SK-N-SH (cell line): ENCODE results near the gene HAUS7. TPM values are rescaled to one million over a fixed set of nuclear protein-coding genes. Genes with fewer than 3 reads are reported as not detected.

Source experiments
- CTCF ChIA-PET: fragments of 300-600, 350-600 bp; formaldehyde crosslinking; extraction: SDS; loops from one replicate; lab custom pipeline; 2021; lab: Yijun Ruan, JAX
- POLR2A ChIA-PET: fragments of 350-600 bp; sonication (Branson Sonifier 250); formaldehyde crosslinking; extraction: SDS; loops from one replicate; lab custom pipeline; 2020; ENCODE audit warnings: antibody characterized with exemption, inconsistent platforms; lab: Yijun Ruan, JAX
- DNase-seq: peaks from one replicate; pipeline ENCODE4 v3.0.0; 2012
- H2AFZ ChIP-seq: fragments of 200-600 bp; sonication (generic); 2 replicates; pipeline ENCODE4 v1.8.1; 2016; ENCODE audit warnings: antibody characterized with exemption, mild to moderate bottlenecking, low read depth
- H3F3A ChIP-seq: fragments of 200-600 bp; sonication (generic); replicated peaks from 2 replicates; pipeline ENCODE3; 2016; ENCODE audit warnings: antibody characterized with exemption, mild to moderate bottlenecking; ENCODE audit not compliant: insufficient read depth
- H3K27ac ChIP-seq, 2 experiments: fragments of 200-500 bp in 1 of 2; fragments of 200-600 bp in 1 of 2; sonication (Bioruptor generic) in 1 of 2; sonication (generic), shearing (Covaris generic) in 1 of 2; 2 replicates each; pipeline versions ENCODE4 v1.5.1 to v1.6.1; 2014 to 2016; ENCODE audit warnings: low read depth in 2 of 2, inconsistent platforms in 1 of 2, low read length in 1 of 2, mild to moderate bottlenecking in 1 of 2, mixed read lengths in 1 of 2
- H3K27me3 ChIP-seq: fragments of 200-600 bp; sonication (generic), shearing (Covaris generic); 2 replicates; pipeline ENCODE4 v1.6.1; 2016; ENCODE audit warnings: mixed run types; ENCODE audit not compliant: insufficient read depth
- H3K36me3 ChIP-seq, 2 experiments: fragments of 200-500 bp in 1 of 2; fragments of 200-600 bp in 1 of 2; sonication (Bioruptor generic) in 1 of 2; sonication (generic) in 1 of 2; replicated peaks in 1 of 2; 2 replicates each; pipeline versions ENCODE3 to v1.5.1; 2014 to 2016; ENCODE audit warnings: low read length in 1 of 2, mild to moderate bottlenecking in 1 of 2; ENCODE audit not compliant: insufficient read depth in 2 of 2, control insufficient read depth in 1 of 2
- H3K4me1 ChIP-seq, 2 experiments: fragments of 200-500 bp in 1 of 2; fragments of 200-600 bp in 1 of 2; sonication (Bioruptor generic) in 1 of 2; sonication (generic), shearing (Covaris generic) in 1 of 2; 2 replicates each; pipeline versions ENCODE4 v1.5.1 to v1.6.1; 2014 to 2016; ENCODE audit warnings: low read depth in 1 of 2, low read length in 1 of 2, mixed run types in 1 of 2; ENCODE audit not compliant: insufficient read depth in 2 of 2, control insufficient read depth in 1 of 2
- H3K4me2 ChIP-seq: fragments of 200-600 bp; sonication (generic), shearing (Covaris generic); 2 replicates; pipeline ENCODE4 v1.6.1; 2017; ENCODE audit warnings: mixed run types
- H3K4me3 ChIP-seq, 2 experiments: fragments of 200-500 bp in 1 of 2; fragments of 200-600 bp in 1 of 2; sonication (Bioruptor generic) in 1 of 2; sonication (generic), shearing (Covaris generic) in 1 of 2; 2 replicates each; pipeline versions ENCODE4 v1.5.1 to v1.8.1; 2014 to 2016; ENCODE audit warnings: low read depth in 2 of 2, inconsistent platforms in 1 of 2, low read length in 1 of 2, mild to moderate bottlenecking in 1 of 2, mixed read lengths in 1 of 2, moderate library complexity in 1 of 2
- H3K79me2 ChIP-seq: fragments of 200-600 bp; sonication (generic); 2 replicates; pipeline ENCODE4 v1.8.1; 2017; ENCODE audit warnings: mild to moderate bottlenecking; ENCODE audit not compliant: insufficient read depth
- H3K9ac ChIP-seq: fragments of 200-600 bp; sonication (generic); 2 replicates; pipeline ENCODE4 v1.6.1; 2017; ENCODE audit warnings: mixed run types
- H3K9me2 ChIP-seq: fragments of 200-600 bp; sonication (generic); 2 replicates; pipeline ENCODE4 v1.6.1; 2017; ENCODE audit warnings: mixed run types
- H3K9me3 ChIP-seq: fragments of 200-600 bp; sonication (generic); 2 replicates; pipeline ENCODE4 v1.6.1; 2017; ENCODE audit warnings: mixed run types, mild to moderate bottlenecking, moderate library complexity
- H4K20me1 ChIP-seq: fragments of 200-600 bp; sonication (generic); 2 replicates; pipeline ENCODE4 v1.6.1; 2017; ENCODE audit warnings: mild to moderate bottlenecking, mixed run types; ENCODE audit not compliant: insufficient read depth
- ELF1 ChIP-seq: IDR thresholded peaks from 2 replicates; pipeline ENCODE4 v1.4.0; 2012
- FOXM1 ChIP-seq: IDR thresholded peaks from 2 replicates; pipeline ENCODE4 v1.4.0; 2012; ENCODE audit warnings: low read depth, mild to moderate bottlenecking
- JUND ChIP-seq: IDR thresholded peaks from 2 replicates; pipeline ENCODE4 v1.4.0; 2012
- MAX ChIP-seq: IDR thresholded peaks from 2 replicates; pipeline ENCODE4 v1.4.0; 2012; ENCODE audit warnings: low read depth
- MEF2A ChIP-seq: IDR thresholded peaks from 2 replicates; pipeline ENCODE4 v1.4.0; 2012; ENCODE audit warnings: low read depth, borderline replicate concordance
- MXI1 ChIP-seq: IDR thresholded peaks from 2 replicates; pipeline ENCODE4 v1.6.1; 2012; ENCODE audit warnings: mild to moderate bottlenecking, low read depth, low read length, improper control_type of control experiment
- NRF1 ChIP-seq: IDR thresholded peaks from 2 replicates; pipeline ENCODE4 v1.6.1; 2012; ENCODE audit warnings: low read depth, mild to moderate bottlenecking, low read length
- POLR2AphosphoS5 ChIP-seq: IDR thresholded peaks from 2 replicates; pipeline ENCODE4 v1.6.1; 2012; ENCODE audit warnings: low read depth, low read length
- REST ChIP-seq: IDR thresholded peaks from 2 replicates; pipeline ENCODE4 v1.6.1; 2012; ENCODE audit warnings: mild to moderate bottlenecking, low read depth, low read length, moderate library complexity
- RXRA ChIP-seq: IDR thresholded peaks from 2 replicates; pipeline ENCODE4 v1.4.0; 2012; ENCODE audit warnings: low read depth, mild to moderate bottlenecking, borderline replicate concordance
- SIN3A ChIP-seq: IDR thresholded peaks from 2 replicates; pipeline ENCODE4 v1.6.1; 2012; ENCODE audit warnings: low read depth, mild to moderate bottlenecking, low read length, moderate library complexity, borderline replicate concordance
- SMC3 ChIP-seq: IDR thresholded peaks from 2 replicates; pipeline ENCODE4 v1.6.1; 2012; ENCODE audit warnings: low read depth, low read length, improper control_type of control experiment
- TCF12 ChIP-seq: IDR thresholded peaks from 2 replicates; pipeline ENCODE4 v1.4.0; 2012
- TEAD4 ChIP-seq: IDR thresholded peaks from 2 replicates; pipeline ENCODE4 v1.4.0; 2012; ENCODE audit warnings: mild to moderate bottlenecking, borderline replicate concordance; ENCODE audit not compliant: insufficient read depth
- USF2 ChIP-seq: fragments of 150-350 bp; IDR thresholded peaks from 2 replicates; pipeline ENCODE4 v1.6.1; 2017; ENCODE audit warnings: antibody characterized with exemption, low read length, low read depth, borderline replicate concordance
- ZBTB33 ChIP-seq: IDR thresholded peaks from 2 replicates; pipeline ENCODE4 v1.4.0; 2012; ENCODE audit warnings: low read depth, borderline replicate concordance
- WGBS: methylation state at CpG from one replicate; pipeline ENCODE4 v1.1.6; 2017; ENCODE audit warnings: low lambda C conversion rate; 5-methylcytosine and 5-hydroxymethylcytosine counted together
- polyA plus RNA-seq, 3 experiments: library from polyadenylated mRNA; depleted of rRNA; stranded (reverse); fragments of >200 nt; gene quantifications; 2 replicates each; pipeline ENCODE4 v1.2.3, GENCODE V29; 2012

HAUS7 gene
- polyA plus RNA-seq, 1 of the 3 experiments (the other 2 are of a cell fraction), result 39.7 TPM

- no peak for TF ChIP-seq NRF1
- no peak for TF ChIP-seq MAX
Observed at GRCh38 chrX:153460826-153461225, 9.6 kb downstream of the HAUS7 start (continued).

GRCh38 chrX:153459986-153460385, 10.4 kb downstream of the HAUS7 start:
- H3K9me2 ChIP-seq, result no peaks in the 10 kb centered on the region
- H3F3A ChIP-seq, result peaks cover 3% of the 10 kb centered on the region
- no peak overlapping the region for H3K4me2 ChIP-seq
- CTCF ChIA-PET, result interaction anchor here (0.6 to 3.3 kb wide), 18 partner anchors 9 to 512 kb away, joined by 3 to 63 read pairs (median 6); partner anchors contain the start of genes HAUS7 and TREX2
- peaks cover 0 to 19% of the 10 kb centered on the region in 2 experiments; a peak in 1 of 4 replicates for H3K4me1 ChIP-seq
- no peak for TF ChIP-seq FOXM1
- TF ChIP-seq TEAD4, result no peak
- no peak for TF ChIP-seq MAX
- TF ChIP-seq TCF12, result peak; percentile 20; the same call in 1 of the 2 replicates
- no peak for TF ChIP-seq ZBTB33
- no peak for TF ChIP-seq SMC3
- POLR2A ChIA-PET, result no interaction called here
- H3K79me2 ChIP-seq, result no peaks in the 10 kb centered on the region
- H4K20me1 ChIP-seq, result no peaks in the 10 kb centered on the region
- no peak overlapping the region for H3K9ac ChIP-seq
- 70% methylated on average over 4 of the region's 4 CpGs for WGBS
- no peaks in the 10 kb centered on the region; the same call in 1 of the 2 replicates for H3K27me3 ChIP-seq
- no peaks in the 10 kb centered on the region for H3K9me3 ChIP-seq
- H3K4me3 ChIP-seq, result no peak overlapping the region
- DNase-seq, result no peak
- H3K36me3 ChIP-seq, result peaks cover 0 to 7% of the 10 kb centered on the region in 2 experiments
- H3K27ac ChIP-seq, result no peak overlapping the region
- H2AFZ ChIP-seq, result no peak overlapping the region

GRCh38 chrX:153458476-153458875, 11.9 kb downstream of the HAUS7 start:
- no peaks in the 10 kb centered on the region for H3K27me3 ChIP-seq
- whole genome bisulfite sequencing, result 49% methylated on average over 4 of the region's 4 CpGs
- H4K20me1 ChIP-seq, result no peaks in the 10 kb centered on the region
- no peaks in the 10 kb centered on the region for H3K9me3 ChIP-seq
- peaks cover 0 to 3% of the 10 kb centered on the region in 2 experiments for H3K36me3 ChIP-seq
- no peak overlapping the region for H3K27ac ChIP-seq
- no peak overlapping the region for H3K4me2 ChIP-seq
- POLR2A ChIA-PET, result no interaction called here
- no peaks in the 10 kb centered on the region for H3K79me2 ChIP-seq
- CTCF ChIA-PET, result interaction anchor here (2.4 to 4.3 kb wide), 2 partner anchors 12 to 49 kb away, joined by 6 to 26 read pairs; partner anchors contain the start of gene HAUS7
- H3K4me1 ChIP-seq, result peaks cover 0 to 19% of the 10 kb centered on the region in 2 experiments; a peak in 1 of 4 replicates
- no peak overlapping the region for H3K4me3 ChIP-seq
- DNase-seq, result no peak
- no peak overlapping the region for H2AFZ ChIP-seq
- H3K9ac ChIP-seq, result no peak overlapping the region
- H3K9me2 ChIP-seq, result no peaks in the 10 kb centered on the region
- H3F3A ChIP-seq, result peaks cover 3% of the 10 kb centered on the region
- TF ChIP-seq SIN3A (no peak), POLR2AphosphoS5 (no peak), JUND (no peak), MXI1 (no peak), MEF2A (no peak), TEAD4 (no peak), REST (no peak), TCF12 (no peak), USF2 (no peak), ZBTB33 (no peak), RXRA (no peak), NRF1 (no peak), ELF1 (no peak)
